GM12878 (cell line): Measurements from ENCODE around the gene ARHGAP40. TPM values are rescaled to one million over a fixed set of nuclear protein-coding genes. Genes with fewer than 3 reads are reported as not detected.

ENCODE experiments used
- ATAC-seq: fragments of 200-7000 bp; cut with Tn5 transposase; 3 replicates; pipeline ENCODE4 v1.9.1; 2020; ENCODE audit warnings: mild to moderate bottlenecking, moderate library complexity
- BruUV-seq: library from RNA; stranded (reverse); fragments of 400-500 nt; replicated peaks from 2 replicates; lab custom pipeline; 2021; lab: Mats Ljungman, UMichigan
- CTCF ChIA-PET: fragments of 300-600 bp; sonication (Branson Sonifier 250); formaldehyde crosslinking; extraction: SDS; loops from one replicate; lab custom pipeline; 2021; ENCODE audit warnings: inconsistent platforms; lab: Yijun Ruan, JAX
- POLR2A ChIA-PET: fragments of 350-600 bp; formaldehyde crosslinking; extraction: SDS; loops from one replicate; lab custom pipeline; 2021; ENCODE audit warnings: inconsistent platforms; lab: Charles Lee
- RAD21 ChIA-PET: fragments of 300-600 bp; sonication (Branson Sonifier 250); formaldehyde crosslinking; loops from one replicate; lab custom pipeline; 2023; ENCODE audit warnings: antibody characterized with exemption; ENCODE audit not compliant: unreplicated experiment; lab: Charles Lee
- SMC1A ChIA-PET: fragments of 300-600 bp; sonication (Branson Sonifier 250); formaldehyde crosslinking; loops from one replicate; lab custom pipeline; 2023; ENCODE audit not compliant: unreplicated experiment, uncharacterized antibody; lab: Charles Lee
- DNase-seq: peaks from one replicate; pipeline ENCODE4 v3.0.0-alpha.2; 2011; ENCODE audit warnings: low read depth, low spot score
- FAIRE-seq: peaks from 3 replicates; lab custom pipeline; 2011; peaks lifted over from hg19 to GRCh38; lab: Jason Lieb, UNC
- H2AFZ ChIP-seq: 2 replicates; pipeline ENCODE4 v1.6.0; 2011; ENCODE audit warnings: low read depth, low read length, control low read depth; ENCODE audit not compliant: control insufficient read depth
- H3K27ac ChIP-seq: 2 replicates; pipeline ENCODE4 v1.5.1; 2011; ENCODE audit warnings: control low read depth; ENCODE audit not compliant: control insufficient read depth, insufficient read depth
- H3K27me3 ChIP-seq, 2 experiments: replicated peaks in 1 of 2; 2 replicates each; pipeline versions ENCODE4 v1.6.0 to v1.6.1; 2011; ENCODE audit warnings: low read length in 1 of 2; ENCODE audit not compliant: control insufficient read depth in 2 of 2, insufficient read depth in 2 of 2
- H3K36me3 ChIP-seq, 2 experiments: 2 replicates each; pipeline ENCODE4 v1.5.1; 2011; ENCODE audit warnings: low read length in 1 of 2; ENCODE audit not compliant: control insufficient read depth in 2 of 2, insufficient read depth in 2 of 2
- H3K4me1 ChIP-seq: 2 replicates; pipeline ENCODE4 v1.6.1; 2011; ENCODE audit warnings: mild to moderate bottlenecking, low read length, moderate library complexity, mixed read lengths; ENCODE audit not compliant: control insufficient read depth, insufficient read depth
- H3K4me2 ChIP-seq: 2 replicates; pipeline ENCODE4 v1.6.0; 2011; ENCODE audit warnings: control low read depth; ENCODE audit not compliant: control insufficient read depth, insufficient read depth
- H3K4me3 ChIP-seq: fragments of 200-600 bp; sonication (generic); 2 replicates; pipeline ENCODE4 v1.5.1; 2016
- H3K79me2 ChIP-seq: 2 replicates; pipeline ENCODE4 v1.6.0; 2011; ENCODE audit warnings: low read length; ENCODE audit not compliant: control insufficient read depth, insufficient read depth
- H3K9ac ChIP-seq: 2 replicates; pipeline ENCODE4 v1.8.0; 2011; ENCODE audit warnings: low read length, control low read depth, mixed read lengths; ENCODE audit not compliant: control insufficient read depth, insufficient read depth
- H3K9me3 ChIP-seq: replicated peaks from 3 replicates; pipeline ENCODE4 v1.5.1; 2011; ENCODE audit warnings: mild to moderate bottlenecking, low read length; ENCODE audit not compliant: control insufficient read depth, insufficient read depth
- H4K20me1 ChIP-seq: 2 replicates; pipeline ENCODE4 v1.6.0; 2011; ENCODE audit not compliant: control insufficient read depth, insufficient read depth
- BACH1 ChIP-seq: fragments of 450-650 bp; IDR thresholded peaks from 2 replicates; pipeline ENCODE4 v1.6.1; 2017; ENCODE audit warnings: mild to moderate bottlenecking, borderline replicate concordance
- BRCA1 ChIP-seq: IDR thresholded peaks from 2 replicates; pipeline ENCODE4 v1.6.1; 2011; ENCODE audit warnings: low read depth, low read length, improper control_type of control experiment
- CTCF ChIP-seq, 3 experiments: IDR thresholded peaks in 2 of 3; conservative IDR thresholded peaks in 1 of 3; 2 replicates each; pipeline ENCODE4 v1.5.1; 2011; ENCODE audit warnings: low read depth in 3 of 3, low read length in 3 of 3, mild to moderate bottlenecking in 3 of 3, control low read depth in 2 of 3, moderate library complexity in 2 of 3, inconsistent platforms in 1 of 3, mixed read lengths in 1 of 3; ENCODE audit not compliant: control insufficient read depth in 2 of 3, insufficient read depth in 1 of 3; ENCODE audit errors: extremely low read depth in 1 of 3
- E2F8 ChIP-seq: fragments of 450-650 bp; IDR thresholded peaks from 2 replicates; pipeline ENCODE4 v1.6.1; 2018; ENCODE audit warnings: mild to moderate bottlenecking, low read depth, moderate library complexity; ENCODE audit not compliant: partially characterized antibody
- HSF1 ChIP-seq: fragments of 150-350 bp; IDR thresholded peaks from 2 replicates; pipeline ENCODE4 v1.6.1; 2014; ENCODE audit warnings: mild to moderate bottlenecking, low read depth, low read length
- JUND ChIP-seq: IDR thresholded peaks from 2 replicates; pipeline ENCODE4 v1.6.1; 2012; ENCODE audit warnings: low read depth, mild to moderate bottlenecking, low read length, improper control_type of control experiment, moderate library complexity
- MTA3 ChIP-seq: IDR thresholded peaks from 2 replicates; pipeline ENCODE4 v1.6.1; 2012; ENCODE audit warnings: low read length, inconsistent platforms, borderline replicate concordance
- MYB ChIP-seq: fragments of 150-350 bp; IDR thresholded peaks from 2 replicates; pipeline ENCODE4 v1.6.1; 2014; ENCODE audit warnings: mild to moderate bottlenecking, low read depth, low read length, borderline replicate concordance
- MYC ChIP-seq: IDR thresholded peaks from 2 replicates; pipeline ENCODE4 v1.6.1; 2011; ENCODE audit warnings: mild to moderate bottlenecking, low read length, moderate library complexity, inconsistent platforms; ENCODE audit not compliant: insufficient read depth, insufficient replicate concordance, insufficient read length, severe bottlenecking
- NFYA ChIP-seq: IDR thresholded peaks from 2 replicates; pipeline ENCODE4 v1.6.1; 2011; ENCODE audit warnings: low read depth, mild to moderate bottlenecking, low read length, improper control_type of control experiment, borderline replicate concordance
- NR2C1 ChIP-seq: fragments of 450-650 bp; IDR thresholded peaks from 2 replicates; pipeline ENCODE4 v1.6.1; 2017; ENCODE audit warnings: antibody characterized with exemption, mild to moderate bottlenecking, moderate library complexity
- NR2F1 ChIP-seq: fragments of 450-650 bp; conservative IDR thresholded peaks from 2 replicates; pipeline ENCODE4 v1.6.1; 2017; ENCODE audit warnings: mild to moderate bottlenecking
- RAD51 ChIP-seq: fragments of 450-650 bp; IDR thresholded peaks from 2 replicates; pipeline ENCODE4 v1.6.1; 2016; ENCODE audit warnings: moderate library complexity, mild to moderate bottlenecking, inconsistent platforms
- TARDBP ChIP-seq: IDR thresholded peaks from 2 replicates; pipeline ENCODE4 v1.6.1; 2016; ENCODE audit warnings: borderline replicate concordance
- ZBED1 ChIP-seq: IDR thresholded peaks from 2 replicates; pipeline ENCODE4 v1.6.1; 2016; ENCODE audit warnings: borderline replicate concordance
- ZNF207 ChIP-seq: fragments of 450-650 bp; IDR thresholded peaks from 2 replicates; pipeline ENCODE4 v1.6.1; 2014; ENCODE audit warnings: antibody characterized with exemption, mild to moderate bottlenecking, borderline replicate concordance
- WGBS: methylation state at CpG from one replicate; pipeline ENCODE4 v1.1.6; 2016; ENCODE audit warnings: low lambda C conversion rate; ENCODE audit not compliant: insufficient replicate concordance, insufficient coverage; ENCODE audit errors: missing lambda C conversion rate; 5-methylcytosine and 5-hydroxymethylcytosine counted together
- in situ Hi-C: fragments of 300-500 bp; cut with MboI; formaldehyde crosslinking; loops from 9 replicates; pipeline ENCODE4 v1.14.3; 2018; ENCODE audit warnings: mixed read lengths
- intact Hi-C: fragments of 100-400 bp; cut with micrococcal nuclease; formaldehyde crosslinking; loops from one replicate; pipeline ENCODE4 v1.14.2; 2022; ENCODE audit not compliant: unreplicated experiment
- polyA plus RNA-seq, 11 experiments: library from polyadenylated mRNA; depleted of rRNA in 4 of 11; unstranded in 6 of 11; stranded (reverse) in 5 of 11; fragments of >200 nt; fragmentation: Nextera tagmentation in 4 of 11; fragmentation: Illumina TruSeq in 1 of 11; extraction: Ambion mirVana in 4 of 11; extraction: Trizol in 1 of 11; gene quantifications; 1 replicate in 1 of 11; 2 replicates in 10 of 11; pipeline versions ENCODE4 v1.2.1 to v1.2.3, GENCODE V29; 2011 to 2016; ENCODE audit warnings: inconsistent platforms in 2 of 11, missing spikeins in 2 of 11, low read depth in 1 of 11
- total RNA-seq, 4 experiments: library from RNA; depleted of rRNA in 3 of 4; stranded (reverse); fragments of >200 nt in 3 of 4; fragmentation: Illumina TruSeq in 1 of 4; extraction: Trizol in 1 of 4; gene quantifications; 2 replicates each; pipeline versions ENCODE4 v1.2.1 to v1.2.3, GENCODE V29; 2013 to 2021

ARHGAP40 gene
- total and polyA plus RNA-seq, 10 of the 15 experiments (the other 5 are each of a cell fraction or from before 2014, with no cell fraction given) = 0.06 to 0.07 TPM; not detected in 8

- TF ChIP-seq E2F8 (no peak), ZBED1 (no peak), TARDBP (no peak)
Observed at GRCh38 chr20:38583306-38583705, 18.3 kb upstream of the ARHGAP40 start (continued).

GRCh38 chr20:38584099-38584763 is 17.4 kb upstream of the ARHGAP40 start:
- H3K79me2 ChIP-seq = no peaks in the 10 kb centered on the region
- H3K4me2 ChIP-seq = no peak overlapping the region
- no peaks in the 10 kb centered on the region for H3K36me3 ChIP-seq
- H3K9ac ChIP-seq = no peak overlapping the region
- intact Hi-C loops = no loop called here
- DNase-seq = no peak
- no peak for ATAC-seq
- H2AFZ ChIP-seq = no peak overlapping the region
- in situ Hi-C loops = no loop called here
- ChIA-PET CTCF (no interaction called here), SMC1A (no interaction called here), RAD21 (no interaction called here), POLR2A (no interaction called here)
- H4K20me1 ChIP-seq = no peaks in the 10 kb centered on the region
- BruUV-seq = no TSS peak
- no peak for FAIRE-seq
- no peak overlapping the region for H3K27ac ChIP-seq
- H3K4me1 ChIP-seq = no peaks in the 10 kb centered on the region
- no peaks in the 10 kb centered on the region for H3K9me3 ChIP-seq
- WGBS = 44% methylated on average over 7 of the region's 7 CpGs
- no peak overlapping the region for H3K4me3 ChIP-seq
- TF ChIP-seq BRCA1 (no peak), HSF1 (no peak), NR2C1 (no peak), NR2F1 (no peak), MYB (no peak), NFYA (no peak), CTCF (IDR thresholded peaks at IDR 0.05 in 2 of 3, conservative IDR thresholded peaks at IDR 0.05 in 1 of 3; ENCODE audit: control insufficient read depth in 2 of 3, extremely low read depth in 1 of 3, insufficient read depth in 1 of 3, low read depth in 3 of 3, low read length in 3 of 3) (no peak), RAD51 (no peak), BACH1 (no peak), MTA3 (no peak), MYC (no peak), JUND (no peak), ZNF207 (no peak)
- peaks cover 0 to 2% of the 10 kb centered on the region in 2 experiments; a peak in 2 of 4 replicates for H3K27me3 ChIP-seq
